GM19023 (cell line): ENCODE measurements around the gene DUSP15.

Experiments
- ATAC-seq: cut with Tn5 transposase; IDR thresholded peaks from one replicate; pipeline ENCODE4 v1.9.1; 2021; ENCODE audit warnings: mild to moderate bottlenecking, moderate library complexity; ENCODE audit not compliant: unreplicated experiment

DUSP15 gene

DNA sequence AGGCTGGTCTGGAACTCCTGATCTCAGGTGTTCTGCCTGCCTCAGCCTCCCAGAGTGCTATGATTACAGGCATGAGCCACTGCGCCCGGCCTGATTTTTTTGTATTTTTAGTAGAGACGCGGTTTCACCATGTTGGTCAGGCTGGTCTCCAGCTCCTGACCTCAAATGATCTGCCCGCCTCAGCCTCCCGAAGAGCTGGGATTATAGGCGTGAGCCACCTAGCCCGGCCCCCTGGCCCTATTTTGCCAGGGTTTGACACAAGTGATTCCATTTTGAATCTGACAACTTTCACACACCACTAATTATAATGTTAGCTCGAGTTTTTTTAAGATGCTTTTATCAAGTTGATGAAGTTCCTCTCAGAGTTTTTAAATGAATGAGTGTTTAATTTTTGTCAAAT lies 25.7 kb upstream of the DUSP15 start:
- no peak for ATAC-seq

DNA sequence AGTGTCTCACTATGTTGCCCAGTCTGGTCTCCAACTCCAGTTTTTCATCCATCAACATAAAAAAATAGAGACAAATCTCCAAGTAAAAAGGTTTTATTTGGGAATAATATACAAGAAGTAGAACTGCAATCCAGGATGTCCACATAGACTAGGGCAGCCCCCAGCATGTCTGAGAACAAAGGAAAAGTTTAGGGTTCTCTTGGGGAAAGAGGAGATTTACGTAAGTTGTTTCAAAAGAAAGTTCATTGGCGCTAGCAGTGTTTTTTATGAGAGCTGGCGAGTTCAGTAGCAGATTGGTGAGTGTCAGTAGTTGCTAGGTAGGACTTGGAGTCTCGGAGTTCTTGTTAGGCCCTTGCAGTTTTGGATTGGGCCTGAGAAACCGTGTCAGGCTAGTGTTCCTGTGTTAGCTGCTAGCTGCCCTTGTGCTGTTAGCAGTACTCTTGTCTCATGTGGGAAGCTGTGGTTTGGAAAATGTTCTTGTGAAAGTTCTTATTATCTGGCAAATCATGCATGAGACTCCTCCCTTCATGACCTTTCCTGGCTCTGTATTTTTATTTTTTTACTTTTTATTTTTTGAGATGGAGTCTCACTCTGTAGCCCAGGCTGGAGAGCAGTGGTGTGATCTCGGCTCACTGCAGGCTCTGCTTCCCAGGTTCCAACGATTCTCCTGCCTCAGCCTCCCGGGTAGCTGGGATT lies 24.8 kb upstream of the DUSP15 start:
- peak; percentile 98 for ATAC-seq

DNA sequence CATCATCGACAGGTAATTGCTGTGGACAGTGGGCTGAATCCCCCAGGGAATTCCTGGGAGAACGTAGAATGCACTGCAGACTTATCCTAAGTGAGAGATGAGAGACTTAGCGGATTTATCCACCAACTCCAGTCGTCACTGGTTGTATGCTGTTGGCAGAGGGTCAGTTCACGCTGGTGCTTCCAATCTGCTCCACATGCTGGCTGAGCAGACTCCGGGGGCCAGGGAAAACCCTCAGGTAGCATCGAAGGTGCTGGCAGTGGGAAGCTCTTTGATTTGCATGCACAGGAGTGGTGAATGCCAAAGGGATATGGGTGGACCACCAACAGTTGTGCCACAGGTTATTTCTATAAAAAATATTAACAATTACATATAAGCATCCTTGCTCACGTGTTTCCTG lies 20.3 kb upstream of the DUSP15 start:
- ATAC-seq: no peak

DNA sequence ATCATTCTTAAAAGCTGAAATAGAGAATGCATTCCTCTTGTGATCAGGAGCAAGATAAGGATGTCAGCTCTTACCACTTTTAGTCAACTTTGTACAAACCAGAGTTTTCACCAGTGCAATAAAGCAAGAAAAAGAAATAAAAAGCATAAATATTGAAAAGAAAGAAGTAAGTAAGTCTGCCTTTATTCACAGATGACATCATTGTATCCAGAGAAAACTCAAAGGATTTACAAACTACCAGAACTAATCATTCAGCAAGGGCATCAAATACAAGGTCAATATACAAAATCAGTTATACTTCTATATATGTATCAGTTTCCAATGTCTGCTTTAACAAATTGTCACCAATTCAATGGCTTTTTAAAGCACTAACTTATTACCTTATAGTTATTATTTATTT lies 13.5 kb upstream of the DUSP15 start:
- ATAC-seq: no peak

DNA sequence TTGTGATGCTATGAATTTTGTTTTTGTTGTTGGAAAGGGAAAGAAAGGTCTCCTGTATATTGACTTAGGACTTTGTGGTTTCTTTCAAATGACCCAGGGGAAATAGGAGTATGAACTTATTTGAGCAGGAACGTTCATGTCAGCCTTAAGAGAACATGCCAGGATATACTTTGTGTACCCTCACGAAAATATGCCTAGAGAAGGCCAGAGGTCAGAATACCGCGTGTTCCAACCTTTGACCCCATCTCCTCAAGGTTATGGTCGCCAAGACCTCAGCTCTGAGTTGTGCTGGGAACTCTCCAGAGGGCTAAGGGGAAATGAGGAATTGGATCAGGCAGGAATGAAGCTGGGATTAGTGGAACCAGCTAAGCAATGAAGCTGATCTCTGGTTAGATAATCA lies 11.6 kb upstream of the DUSP15 start:
- ATAC-seq: no peak

DNA sequence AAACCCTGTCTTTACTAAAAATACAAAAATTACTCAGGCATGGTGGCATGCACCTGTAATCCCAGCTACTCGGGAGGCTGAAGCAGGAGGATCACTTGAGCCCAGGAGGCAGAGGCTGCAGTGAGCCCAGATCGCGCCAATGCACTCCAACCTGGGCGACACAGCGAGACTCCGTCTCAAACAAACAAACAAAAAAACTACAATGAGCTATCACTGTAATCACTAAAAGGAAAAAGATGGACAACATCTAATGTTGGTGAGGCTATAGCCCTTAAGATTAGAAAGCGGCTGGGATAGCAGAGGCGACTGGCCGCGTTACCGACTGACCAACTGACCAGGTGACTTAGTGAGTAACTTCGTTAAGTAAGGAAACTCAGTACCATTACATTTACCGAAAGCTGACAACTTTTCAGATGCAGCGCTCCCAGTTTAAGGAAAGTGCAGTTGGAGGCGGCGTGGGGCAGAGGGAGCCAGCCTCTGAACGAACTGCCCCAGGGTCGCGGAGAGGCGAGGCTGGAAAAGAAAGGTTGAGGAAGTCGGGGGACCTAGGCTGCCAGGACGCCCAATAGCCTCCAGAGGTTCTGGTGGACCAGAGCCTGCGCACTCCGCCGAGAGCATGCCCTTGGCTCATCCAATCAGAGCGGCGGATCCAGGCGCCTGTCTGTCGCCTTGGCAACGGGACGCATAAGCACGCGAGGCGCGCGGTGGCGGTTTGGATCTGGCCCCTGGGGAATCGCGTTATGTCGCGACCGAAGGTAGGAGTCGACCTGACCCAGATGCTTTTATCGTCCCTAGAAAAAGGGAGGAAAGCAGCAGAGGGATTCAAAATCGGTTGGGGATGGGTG lies 9.0 kb upstream of the DUSP15 start:
- peak; percentile 92 for ATAC-seq

DNA sequence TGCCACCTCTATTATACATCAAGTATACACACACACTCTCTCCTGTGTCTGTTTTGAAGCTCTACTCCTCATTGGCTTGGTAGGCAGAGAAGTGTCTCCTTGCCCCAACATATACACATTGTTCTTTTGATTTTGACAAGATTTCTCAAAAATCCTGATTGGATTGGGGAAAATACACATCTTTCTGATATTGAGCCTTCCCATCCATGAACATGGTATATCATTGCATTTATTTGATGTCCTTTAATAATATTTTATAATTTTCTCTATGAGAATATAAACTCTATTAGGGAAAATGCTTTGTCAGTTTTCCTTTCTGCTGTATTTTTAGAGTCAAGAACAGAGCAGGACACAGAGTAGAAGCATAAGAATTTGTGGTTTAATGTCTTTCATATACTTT lies 7.4 kb upstream of the DUSP15 start:
- no peak for ATAC-seq

DNA sequence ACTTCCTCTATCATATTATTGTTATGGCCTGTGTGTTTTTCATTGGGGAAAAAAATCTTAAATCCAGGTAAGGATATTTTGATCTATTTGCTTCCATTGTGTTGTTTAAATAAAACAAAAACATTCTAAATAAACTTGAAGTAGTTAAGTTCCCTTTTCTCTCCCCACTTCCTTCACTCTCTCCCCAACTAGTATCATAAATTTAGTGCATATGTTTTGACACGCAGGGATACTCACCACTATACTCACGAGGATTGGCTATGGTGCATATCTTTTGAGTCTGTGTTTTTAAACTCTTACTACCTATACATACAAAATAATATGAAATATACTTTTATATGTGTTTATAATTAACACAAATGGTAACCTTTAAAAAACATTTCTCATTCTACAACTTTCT lies 5.3 kb upstream of the DUSP15 start:
- no peak for ATAC-seq

DNA sequence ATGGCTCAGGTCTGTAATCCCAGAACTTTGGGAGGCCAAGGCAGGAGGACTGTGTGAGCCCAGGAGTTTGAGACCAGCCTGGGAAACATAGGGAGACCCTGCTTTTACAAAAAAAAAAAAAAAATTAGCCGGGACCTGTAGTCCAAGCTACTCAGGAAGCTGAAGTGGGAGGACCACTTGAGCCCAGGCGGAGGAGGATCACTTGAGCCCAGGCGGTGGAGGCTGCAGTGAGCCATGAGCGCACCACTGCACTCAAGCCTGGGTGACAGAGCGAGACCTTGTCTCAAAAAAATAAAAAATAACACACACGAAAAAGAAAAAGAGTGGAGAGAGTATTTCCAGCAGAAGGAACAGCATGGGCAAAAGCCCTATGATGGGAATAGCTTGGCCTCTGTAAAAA lies 2.1 kb upstream of the DUSP15 start:
- no peak for ATAC-seq

DNA sequence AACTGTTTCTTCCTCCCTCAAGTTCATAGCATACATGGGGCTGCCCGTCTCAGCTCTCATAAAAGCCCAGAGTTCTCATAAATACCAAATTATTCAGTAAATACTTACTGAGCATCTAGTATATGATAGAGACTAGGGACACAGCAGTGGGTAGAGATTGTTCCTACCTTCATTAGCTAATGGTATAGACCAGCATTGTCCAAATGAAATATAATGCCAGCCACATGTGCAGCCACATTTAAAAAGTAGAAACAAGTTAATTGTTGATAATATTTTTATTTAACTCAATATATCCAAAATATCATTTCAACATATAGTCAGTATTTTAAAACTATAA lies 1.3 kb upstream of the DUSP15 start:
- ATAC-seq: no peak

DNA sequence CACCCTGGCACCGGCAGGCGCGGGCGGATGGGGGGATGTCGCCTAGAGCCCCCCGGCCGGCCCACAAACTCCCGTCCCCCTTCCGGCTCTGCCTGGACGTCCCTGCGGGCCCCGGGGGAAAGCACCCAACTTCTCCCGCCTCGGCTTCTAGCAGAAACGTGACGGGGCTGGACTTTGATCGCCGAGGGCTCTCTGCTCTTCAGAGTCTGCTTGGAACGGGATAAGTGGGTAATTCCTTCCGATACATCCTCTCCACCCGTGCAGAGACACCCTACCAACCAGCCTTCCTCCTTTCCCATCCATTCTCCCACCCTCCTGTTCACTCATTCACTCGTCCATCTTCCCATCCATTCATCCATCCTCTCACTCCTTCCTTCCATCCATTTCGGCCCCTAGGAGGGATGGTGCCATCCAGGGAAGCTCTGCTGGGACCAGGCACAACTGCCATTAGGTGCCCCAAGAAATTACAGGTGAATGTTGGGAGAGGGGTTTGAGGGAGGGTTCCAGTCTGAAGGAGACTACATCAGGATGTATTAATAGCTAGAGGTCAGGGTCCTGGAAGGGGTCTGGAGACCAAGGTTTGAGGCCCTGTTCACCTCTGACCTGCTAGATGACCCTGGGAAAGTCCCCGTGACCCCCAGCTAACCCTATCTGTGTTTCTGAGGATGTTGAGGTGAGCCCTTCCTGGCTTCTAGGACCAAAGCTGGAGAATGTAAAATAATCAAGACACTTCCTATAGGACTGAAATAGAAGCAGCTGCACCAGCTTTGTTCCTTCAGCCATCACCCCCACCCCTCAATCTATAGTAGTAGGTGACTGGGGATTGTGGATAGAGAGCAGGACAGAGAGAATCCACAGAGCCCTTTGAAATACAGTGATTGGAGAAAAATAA lies 645 bp upstream of the DUSP15 start:
- no peak for ATAC-seq

DNA sequence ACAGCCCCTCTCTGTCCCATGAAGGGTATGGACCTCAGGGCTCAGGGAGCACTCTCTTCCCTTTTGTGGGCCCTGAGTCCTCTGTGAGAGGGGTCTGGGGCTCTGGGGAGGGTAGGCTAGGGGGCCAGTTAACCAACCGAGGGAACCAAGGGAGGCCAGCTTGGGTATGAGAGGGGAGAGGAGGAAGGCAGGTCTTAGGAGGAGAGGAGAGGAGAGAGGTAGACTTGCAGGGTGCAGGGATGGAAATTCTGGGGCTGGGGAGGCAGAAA lies 720 bp downstream of the DUSP15 start:
- no peak for ATAC-seq

DNA sequence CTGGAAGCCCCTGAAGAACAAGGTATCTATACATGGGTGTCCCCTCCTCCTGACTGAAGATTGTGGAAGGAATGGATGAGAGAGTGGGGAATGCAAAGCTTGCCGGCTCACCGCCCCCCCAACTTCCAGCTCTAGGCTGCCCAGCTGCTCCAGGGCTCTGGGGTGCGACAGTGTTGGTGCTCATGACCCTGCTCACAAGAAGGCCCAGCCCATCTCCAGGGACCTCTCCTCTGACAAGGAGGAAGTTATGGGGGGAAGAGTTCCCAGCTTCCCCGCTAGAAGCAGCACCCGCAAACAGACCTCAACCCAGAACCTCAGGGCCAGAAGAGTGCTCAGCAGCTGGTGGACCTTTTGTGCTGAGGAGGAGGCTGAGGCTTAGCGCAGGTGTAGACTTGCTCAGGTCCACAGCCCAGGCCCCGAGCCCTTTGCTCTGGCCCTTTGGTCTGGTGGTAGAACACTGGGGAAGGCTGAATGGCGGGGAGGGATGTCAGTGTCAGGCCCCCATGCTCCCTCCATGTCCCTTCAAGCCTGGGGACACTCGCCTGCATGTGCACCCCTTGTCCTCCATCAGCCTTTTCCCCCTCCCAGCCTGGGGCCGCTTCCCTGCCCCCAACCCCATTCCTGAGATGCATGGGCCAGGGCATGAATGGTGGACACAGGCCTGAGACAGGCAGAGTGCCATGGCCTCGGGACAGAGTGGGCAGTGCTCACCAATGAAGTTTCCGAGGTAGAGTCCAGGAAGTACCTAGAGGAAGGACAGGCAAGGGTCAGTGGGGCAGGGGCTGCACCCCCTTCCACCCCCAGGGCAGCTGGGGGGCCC lies 1.3 kb downstream of the DUSP15 start:
- ATAC-seq: no peak

DNA sequence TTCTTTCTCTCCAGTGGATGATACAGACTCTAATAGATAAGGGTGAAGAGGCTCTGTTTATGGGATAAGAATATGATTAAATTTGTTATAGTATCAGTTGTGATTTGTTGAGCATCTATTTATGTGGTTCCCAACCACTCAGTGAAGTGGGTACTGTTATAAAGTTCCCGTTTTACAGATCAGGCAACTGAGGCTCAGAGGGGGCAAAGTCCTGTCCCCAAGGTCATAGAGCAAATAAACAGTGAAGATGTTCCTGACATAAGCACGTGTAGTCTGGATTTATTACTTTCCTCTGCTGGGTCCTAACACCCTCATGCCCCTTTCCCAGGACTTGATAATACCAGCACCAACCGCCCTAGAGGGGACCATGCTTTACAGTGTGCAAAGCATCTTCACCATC lies 4.1 kb downstream of the DUSP15 start:
- ATAC-seq: no peak

DNA sequence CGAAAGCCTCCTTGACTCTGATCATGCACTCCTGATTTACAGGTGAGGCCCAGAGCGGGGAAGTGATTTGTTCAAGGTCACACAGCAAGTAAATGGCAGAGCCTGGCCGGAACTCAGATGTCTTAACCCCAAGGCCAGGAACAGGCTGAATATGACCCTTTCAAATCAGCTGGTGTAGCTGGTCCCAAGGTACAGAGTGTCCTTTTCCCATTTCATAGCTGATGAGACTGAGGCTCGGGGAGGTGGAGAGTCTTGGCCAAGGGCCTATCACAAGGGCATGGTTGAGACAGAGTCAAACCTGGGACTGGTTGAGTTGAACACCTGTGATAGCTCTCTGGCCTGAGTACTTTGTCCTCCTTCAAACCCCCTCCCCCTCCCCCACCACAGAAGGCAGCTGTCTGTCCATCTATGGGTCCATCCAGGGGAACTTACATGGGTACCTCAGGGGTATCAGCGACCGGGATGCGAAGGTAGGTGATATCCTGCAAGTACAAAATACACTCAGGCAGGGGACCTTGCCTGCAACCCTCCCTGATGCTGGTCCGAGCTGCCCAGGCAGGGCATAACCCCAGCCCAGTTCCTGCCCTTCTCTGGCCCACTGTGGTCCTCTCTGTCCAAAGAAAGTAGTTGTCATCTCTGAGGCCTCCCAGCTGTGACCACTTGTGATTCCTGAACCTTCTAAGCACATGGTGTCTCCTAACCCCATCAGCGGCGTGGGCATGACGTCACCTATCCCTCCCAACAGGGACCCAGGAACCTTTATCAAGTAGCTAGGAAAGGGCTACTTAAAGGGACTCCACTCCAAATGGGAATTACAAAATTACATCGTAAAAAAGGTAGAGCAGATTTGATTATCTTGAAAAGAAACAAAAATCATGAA lies 5.6 kb downstream of the DUSP15 start:
- no peak for ATAC-seq

DNA sequence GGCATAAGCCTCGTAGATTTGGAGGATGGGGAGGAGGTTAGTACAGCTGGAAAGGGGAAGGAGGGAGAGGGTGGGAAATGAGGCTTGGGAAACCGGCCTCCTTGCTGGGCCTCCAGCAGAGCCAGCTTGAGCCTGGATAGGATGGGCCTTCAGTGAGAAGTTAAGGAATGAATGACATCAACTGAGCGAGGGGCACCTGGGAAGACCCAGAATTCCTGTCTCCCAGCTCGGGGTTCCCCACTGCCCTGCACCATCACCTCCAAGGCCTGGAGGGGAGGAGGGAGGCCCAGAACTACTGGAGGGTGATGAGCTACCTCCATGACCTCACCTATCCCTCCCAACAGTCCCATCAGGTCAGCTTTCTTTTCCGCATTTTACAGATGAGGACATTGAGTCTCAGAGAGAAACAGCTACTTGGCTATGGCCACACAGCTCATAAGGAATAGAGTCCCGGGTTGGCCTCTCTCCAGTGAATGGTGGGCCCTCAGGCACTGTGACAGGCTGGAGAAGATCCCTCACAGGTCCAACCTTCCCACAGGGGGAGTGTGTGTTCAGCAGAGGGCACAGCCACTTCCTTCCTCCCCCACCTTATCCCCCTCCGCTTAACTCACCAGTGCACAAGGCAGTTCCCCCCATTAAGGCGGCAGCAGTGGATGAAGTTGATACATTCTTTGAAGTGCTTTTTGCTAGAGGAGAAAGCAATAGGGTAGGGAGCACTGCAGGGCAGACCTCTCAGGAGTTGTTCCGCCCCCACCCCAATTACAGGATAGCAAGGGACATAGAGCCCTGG lies 6.8 kb downstream of the DUSP15 start:
- ATAC-seq: no peak

DNA sequence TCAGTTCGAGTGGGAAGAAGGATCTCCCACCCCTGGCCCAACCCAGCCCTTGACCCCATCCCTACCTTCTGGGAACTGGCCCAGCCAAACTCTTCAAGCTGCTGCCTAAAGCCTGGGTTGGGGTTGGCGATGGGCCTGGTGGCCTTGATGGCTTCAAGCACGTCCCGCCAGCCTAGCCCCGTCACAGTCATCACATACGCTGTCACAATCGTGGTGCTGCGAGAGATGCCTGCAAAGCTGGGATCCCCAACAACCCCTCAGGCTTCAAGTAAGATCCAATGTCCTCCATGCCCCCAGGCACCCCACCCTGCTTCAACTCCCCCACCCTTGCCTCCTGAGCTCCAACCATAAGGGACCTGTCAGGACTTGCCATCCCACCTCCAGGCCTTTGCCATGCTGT lies 7.8 kb downstream of the DUSP15 start:
- ATAC-seq: no peak

DNA sequence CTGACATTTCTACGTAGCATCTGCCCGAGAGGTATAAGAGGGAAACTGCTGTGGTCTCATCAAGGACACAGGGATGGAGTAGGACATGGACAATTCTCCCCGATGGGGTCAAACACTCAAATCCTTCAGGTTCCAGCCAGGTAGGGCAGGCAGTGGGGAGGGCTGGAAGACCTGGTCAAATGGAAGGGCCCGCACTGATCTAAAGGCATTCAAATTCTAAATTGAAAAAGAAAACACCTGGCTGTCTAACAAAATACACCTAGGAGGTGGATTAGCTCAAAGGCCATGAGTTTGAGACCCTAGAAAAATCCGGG lies 8.2 kb downstream of the DUSP15 start:
- no peak for ATAC-seq

DNA sequence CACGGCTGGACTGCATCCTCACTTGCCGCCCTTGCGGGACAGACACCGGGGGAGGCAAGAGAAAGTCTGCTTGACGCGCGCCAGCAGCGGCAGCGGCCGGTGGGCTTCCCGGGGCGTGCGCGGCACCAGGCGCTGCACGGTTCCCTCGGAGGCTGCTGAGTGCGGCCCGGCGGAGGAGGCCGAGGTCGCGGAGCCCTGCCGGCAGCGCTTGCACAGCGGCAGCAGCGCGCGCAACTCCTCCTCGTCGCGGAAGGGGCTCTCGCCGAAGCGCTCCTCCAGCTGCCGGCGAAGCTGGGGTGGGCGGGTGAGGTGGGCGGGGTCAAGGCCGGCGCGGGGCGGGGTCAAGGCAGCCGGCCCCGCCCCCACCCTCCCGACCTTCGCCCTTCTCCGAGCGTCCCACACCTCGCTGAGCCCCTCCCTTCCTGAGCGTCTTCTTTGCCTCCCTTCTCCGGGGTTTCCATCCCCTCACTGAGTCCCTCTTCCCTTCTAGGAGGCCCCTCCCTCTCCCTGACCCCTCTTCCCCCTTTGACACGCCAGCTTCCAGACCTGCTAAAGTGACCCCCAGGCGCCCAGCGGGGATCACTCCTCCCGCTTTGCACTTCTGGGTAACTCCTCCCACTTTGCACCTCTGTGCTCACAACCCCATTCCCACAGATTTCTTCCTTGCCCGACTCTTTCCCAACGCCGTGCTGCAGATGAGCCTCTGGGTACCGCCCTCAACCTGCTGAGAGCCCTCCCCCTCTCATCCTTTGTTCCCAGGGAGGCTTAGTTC lies 8.8 kb downstream of the DUSP15 start:
- no peak for ATAC-seq
